K562 (cell line): ENCODE measurements around the gene CYP1B1. TPM values are rescaled to one million over a fixed set of nuclear protein-coding genes. Genes with fewer than 3 reads are reported as not detected.

Experiments used
- ATAC-seq: fragments of 200-7000 bp; cut with Tn5 transposase; 3 replicates; pipeline ENCODE4 v1.9.1; 2020; ENCODE audit warnings: moderate library complexity
- BruUV-seq: library from RNA; stranded (reverse); fragments of 400-500 nt; replicated peaks from 2 replicates; lab custom pipeline; 2021; lab: Mats Ljungman, UMichigan
- CTCF ChIA-PET: fragments of 300-600 bp; formaldehyde crosslinking; extraction: SDS; loops from one replicate; lab custom pipeline; 2021; ENCODE audit warnings: low intra/inter-chr PET ratio; lab: Yijun Ruan, JAX
- POLR2A ChIA-PET: fragments of 300-600, 350-650 bp; sonication (Branson Sonifier 250); formaldehyde crosslinking; extraction: SDS; loops from one replicate; lab custom pipeline; 2021; ENCODE audit warnings: antibody characterized with exemption, inconsistent platforms; lab: Yijun Ruan, JAX
- DNase-seq, 4 experiments: peaks; one replicate each; pipeline versions ENCODE4 v3.0.0 to v3.0.0-alpha.2; 2011 to 2018; ENCODE audit warnings: low spot score in 3 of 4, mixed read lengths in 3 of 4; ENCODE audit errors: extremely low read depth in 1 of 4
- FAIRE-seq: peaks from 2 replicates; lab custom pipeline; 2011; peaks lifted over from hg19 to GRCh38; lab: Jason Lieb, UNC
- H2AFZ ChIP-seq: 2 replicates; pipeline ENCODE4 v1.6.0; 2011; ENCODE audit warnings: low read depth, low read length, control low read depth, inconsistent platforms
- H3K27ac ChIP-seq: fragments of 200-600 bp; 3 replicates; pipeline ENCODE4 v1.8.0; 2011; ENCODE audit warnings: low read depth, mild to moderate bottlenecking, control low read depth, inconsistent platforms, low read length, moderate library complexity, mixed read lengths; ENCODE audit errors: extremely low read depth
- H3K27me3 ChIP-seq, 2 experiments: fragments of 300-600 bp in 1 of 2; 2 replicates in 1 of 2; 3 replicates in 1 of 2; pipeline versions ENCODE4 v1.6.0 to v1.8.0; 2011; ENCODE audit warnings: inconsistent platforms in 2 of 2, low read length in 2 of 2, mild to moderate bottlenecking in 1 of 2, mixed read lengths in 1 of 2, moderate library complexity in 1 of 2; ENCODE audit not compliant: control insufficient read depth in 2 of 2, insufficient read depth in 2 of 2
- H3K36me3 ChIP-seq: fragments of 300-600 bp; 3 replicates; pipeline ENCODE4 v1.8.0; 2011; ENCODE audit warnings: mild to moderate bottlenecking, low read length, inconsistent platforms; ENCODE audit not compliant: control insufficient read depth, insufficient read depth
- H3K4me1 ChIP-seq, 2 experiments: fragments of 200-600 bp in 1 of 2; replicated peaks in 1 of 2; 2 replicates in 1 of 2; 3 replicates in 1 of 2; pipeline versions ENCODE4 v1.5.1 to v1.8.0; 2011; ENCODE audit warnings: inconsistent platforms in 2 of 2, low read length in 2 of 2, mild to moderate bottlenecking in 1 of 2, mixed read lengths in 1 of 2, moderate library complexity in 1 of 2; ENCODE audit not compliant: control insufficient read depth in 2 of 2, insufficient read depth in 2 of 2
- H3K4me2 ChIP-seq: 2 replicates; pipeline ENCODE4 v1.6.1; 2011; ENCODE audit warnings: low read length, control low read depth, inconsistent platforms, mixed read lengths; ENCODE audit not compliant: insufficient read depth
- H3K4me3 ChIP-seq: fragments of 200-600 bp; sonication (generic), shearing (Covaris generic); 2 replicates; pipeline ENCODE4 v1.5.1; 2016; ENCODE audit warnings: control low read depth, inconsistent platforms
- H3K79me2 ChIP-seq: fragments of 200-600 bp; 3 replicates; pipeline ENCODE4 v1.8.0; 2011; ENCODE audit warnings: low read length, inconsistent platforms; ENCODE audit not compliant: control insufficient read depth, insufficient read depth
- H3K9ac ChIP-seq, 2 experiments: 2 replicates each; pipeline versions ENCODE4 v1.6.0 to v1.6.1; 2011; ENCODE audit warnings: low read depth in 2 of 2, low read length in 2 of 2, control low read depth in 1 of 2, inconsistent platforms in 1 of 2, mild to moderate bottlenecking in 1 of 2, mixed read lengths in 1 of 2; ENCODE audit not compliant: insufficient read depth in 1 of 2
- H3K9me1 ChIP-seq: one replicate; pipeline ENCODE4 v1.6.0; 2011; ENCODE audit warnings: inconsistent platforms, mild to moderate bottlenecking, low read length, moderate library complexity; ENCODE audit not compliant: control insufficient read depth, insufficient read depth
- H3K9me3 ChIP-seq: replicated peaks from 2 replicates; pipeline ENCODE4 v1.5.1; 2011; ENCODE audit warnings: low read depth, low read length, inconsistent platforms; ENCODE audit not compliant: control insufficient read depth, insufficient read depth
- H4K20me1 ChIP-seq: replicated peaks from 2 replicates; pipeline ENCODE4 v1.6.1; 2011; ENCODE audit warnings: low read length, inconsistent platforms, mixed read lengths; ENCODE audit not compliant: control insufficient read depth, insufficient read depth
- CUX1 ChIP-seq: fragments of 200-800 bp; sonication (Bioruptor generic); IDR thresholded peaks from 2 replicates; pipeline ENCODE4 v1.6.1; 2016; ENCODE audit warnings: missing genetic modification characterization, missing compliant biosample characterization
- GABPB2 ChIP-seq: fragments of 250-450 bp; sonication (Bioruptor Pico); conservative IDR thresholded peaks from 2 replicates; pipeline ENCODE4 v1.5.1; 2021; ENCODE audit warnings: mild to moderate bottlenecking
- HEY1 ChIP-seq: fragments of 250-450 bp; sonication (Bioruptor Pico); IDR thresholded peaks from 2 replicates; pipeline ENCODE4 v1.5.0; 2020; ENCODE audit warnings: mild to moderate bottlenecking, moderate library complexity, borderline replicate concordance
- HIVEP1 ChIP-seq: fragments of 250-450 bp; sonication (Bioruptor Pico); IDR thresholded peaks from 2 replicates; pipeline ENCODE4 v1.4.0; 2020; ENCODE audit warnings: mild to moderate bottlenecking
- SMC3 ChIP-seq: conservative IDR thresholded peaks from 2 replicates; pipeline ENCODE4 v1.6.1; 2011; ENCODE audit warnings: low read depth, low read length, improper control_type of control experiment; ENCODE audit not compliant: insufficient read depth
- SPI1 ChIP-seq: IDR thresholded peaks from 2 replicates; pipeline ENCODE4 v1.6.1; 2011; ENCODE audit warnings: low read depth, low read length, control low read depth, borderline replicate concordance
- TAF1 ChIP-seq: IDR thresholded peaks from 2 replicates; pipeline ENCODE4 v1.6.1; 2011; ENCODE audit warnings: mild to moderate bottlenecking, low read length, moderate library complexity; ENCODE audit not compliant: insufficient read depth, control insufficient read depth, severe bottlenecking; ENCODE audit errors: extremely low read depth
- VEZF1 ChIP-seq: fragments of 200-800 bp; sonication (Bioruptor generic); IDR thresholded peaks from 2 replicates; pipeline ENCODE4 v1.6.1; 2017; ENCODE audit warnings: missing genetic modification characterization, missing compliant biosample characterization
- ZBTB5 ChIP-seq: fragments of 450-650 bp; IDR thresholded peaks from 2 replicates; pipeline ENCODE4 v1.6.1; 2017; ENCODE audit warnings: antibody characterized with exemption
- ZNF146 ChIP-seq: IDR thresholded peaks from one replicate; pipeline ENCODE4 v1.6.1; 2018; ENCODE audit warnings: missing compliant biosample characterization; ENCODE audit not compliant: unreplicated experiment
- ZNF239 ChIP-seq: fragments of 250-450 bp; sonication (Bioruptor Pico); IDR thresholded peaks from 2 replicates; pipeline ENCODE4 v1.4.0; 2020; ENCODE audit warnings: mild to moderate bottlenecking
- WGBS: fragments of 100-300 bp; shearing (Covaris generic); methylation state at CpG from one replicate; pipeline ENCODE4 v1.1.6; 2016; ENCODE audit warnings: low coverage, mixed read lengths; ENCODE audit not compliant: insufficient coverage; ENCODE audit errors: missing lambda C conversion rate; 5-methylcytosine and 5-hydroxymethylcytosine counted together
- in situ Hi-C: fragments of 300-500 bp; cut with MboI; formaldehyde crosslinking; loops from 4 replicates; pipeline ENCODE4 v1.15.0; 2018; ENCODE audit warnings: inconsistent platforms, mixed read lengths
- intact Hi-C: fragments of 100-400 bp; cut with micrococcal nuclease; formaldehyde crosslinking; loops from 2 replicates; pipeline ENCODE4 v1.14.2; 2022
- polyA plus RNA-seq, 8 experiments: library from polyadenylated mRNA; depleted of rRNA in 4 of 8; stranded (reverse) in 5 of 8; unstranded in 3 of 8; fragments of >200 nt; fragmentation: Nextera tagmentation in 2 of 8; fragmentation: Illumina TruSeq in 1 of 8; extraction: Ambion mirVana in 2 of 8; extraction: Trizol in 1 of 8; gene quantifications; 2 replicates each; pipeline versions ENCODE4 v1.2.1 to v1.2.3, GENCODE V29; 2011 to 2014; ENCODE audit warnings: inconsistent platforms in 1 of 8, missing spikeins in 1 of 8
- total RNA-seq, 7 experiments: library from RNA; depleted of rRNA in 6 of 7; stranded (reverse); fragments of >200 nt in 6 of 7; fragmentation: Illumina TruSeq in 2 of 7; extraction: Trizol in 2 of 7; gene quantifications; 2 replicates each; pipeline versions ENCODE4 v1.2.1 to v1.2.3, GENCODE V29; 2011 to 2021; ENCODE audit warnings: low replicate concordance in 1 of 7

The CYP1B1 gene
- total and polyA plus RNA-seq, 9 of the 15 experiments (the other 6 are each of a cell fraction or from before 2014, with no cell fraction given): 0.07 TPM; not detected in 8

GRCh38 chr2:38120829-38121228, 44.9 kb upstream of the CYP1B1 start:
- no peaks in the 10 kb centered on the region for H3K9me1 ChIP-seq
- H4K20me1 ChIP-seq: no peaks in the 10 kb centered on the region
- no peaks in the 10 kb centered on the region for H3K36me3 ChIP-seq
- in situ Hi-C loops: no loop called here
- peaks cover 14 to 20% of the 10 kb centered on the region in 2 experiments; a peak in 4 of 5 replicates for H3K27me3 ChIP-seq
- no peak for FAIRE-seq
- no peaks in the 10 kb centered on the region for H3K4me1 ChIP-seq
- no peak overlapping the region for H2AFZ ChIP-seq
- H3K9me3 ChIP-seq: no peaks in the 10 kb centered on the region
- intact Hi-C loops: no loop called here
- CTCF ChIA-PET: no interaction called here
- POLR2A ChIA-PET: interaction anchor here (0.7 kb wide), 1 partner anchor 258 kb away, joined by 3 read pairs; no protein-coding TSS in a partner anchor
- no TSS peak for BruUV-seq
- no peak overlapping the region for H3K9ac ChIP-seq
- H3K4me3 ChIP-seq: no peak overlapping the region
- ATAC-seq: no peak
- H3K4me2 ChIP-seq: no peak overlapping the region
- WGBS: 0% methylated on average over 5 of the region's 5 CpGs
- no peaks in the 10 kb centered on the region for H3K79me2 ChIP-seq
- no peak overlapping the region for H3K27ac ChIP-seq
- TF ChIP-seq GABPB2 (CRISPR knock-in tag) (no peak), ZNF146 (CRISPR knock-in tag) (no peak), VEZF1 (CRISPR knock-in tag) (no peak), ZNF239 (CRISPR knock-in tag) (no peak), CUX1 (CRISPR knock-in tag) (no peak), SPI1 (no peak), HIVEP1 (CRISPR knock-in tag) (no peak), HEY1 (CRISPR knock-in tag) (no peak), SMC3 (no peak), ZBTB5 (no peak), TAF1 (no peak)
- no peak for DNase-seq
